Subcutaneous abdominal adipose tissue (tissue), 5 donors: ENCODE data around the gene GRID1.

Source experiments
- H3K27ac ChIP-seq: one replicate; pipeline ENCODE4 v1.7.0; 2013; ENCODE audit warnings: low read depth, mild to moderate bottlenecking, inconsistent platforms, low read length, moderate library complexity
- H3K27me3 ChIP-seq, 5 donors: one replicate each; pipeline ENCODE4 v1.7.0; 2013; ENCODE audit warnings: low read length in 5 of 5, inconsistent platforms in 1 of 5; ENCODE audit not compliant: control insufficient read depth in 5 of 5, insufficient read depth in 4 of 5
- H3K36me3 ChIP-seq, 5 donors: one replicate each; pipeline ENCODE4 v1.7.0; 2013; ENCODE audit warnings: low read length in 5 of 5; ENCODE audit not compliant: control insufficient read depth in 5 of 5, insufficient read depth in 5 of 5
- H3K4me1 ChIP-seq, 5 donors: one replicate each; pipeline ENCODE4 v1.7.0; 2013; ENCODE audit warnings: low read length in 5 of 5, mild to moderate bottlenecking in 3 of 5, moderate library complexity in 1 of 5; ENCODE audit not compliant: control insufficient read depth in 5 of 5, insufficient read depth in 5 of 5
- H3K4me3 ChIP-seq, 5 donors: one replicate each; pipeline ENCODE4 v1.7.0; 2013; ENCODE audit warnings: low read length in 5 of 5, low read depth in 1 of 5
- H3K9ac ChIP-seq, 5 donors: one replicate each; pipeline ENCODE4 v1.7.0; 2013; ENCODE audit warnings: low read length in 5 of 5, mild to moderate bottlenecking in 4 of 5, moderate library complexity in 3 of 5
- H3K9me3 ChIP-seq, 5 donors: one replicate each; pipeline ENCODE4 v1.7.0; 2013; ENCODE audit warnings: low read length in 5 of 5; ENCODE audit not compliant: control insufficient read depth in 5 of 5
- donor health status: healthy.
- donor health status: healthy.
- donor health status: healthy.
- donor health status: healthy.
- donor health status: healthy.

GRID1 gene

GRCh38 chr10:86022906-86023305, 343.7 kb downstream of the GRID1 start:
- Histone ChIP-seq H3K4me1 (no peaks in the 10 kb centered on the region), H3K4me3 (no peak overlapping the region), H3K27me3 (peaks cover 0 to 5% (median 0%) of the 10 kb centered on the region in 5 donors), H3K36me3 (no peaks in the 10 kb centered on the region), H3K9ac (no peak overlapping the region), H3K27ac (no peak overlapping the region), H3K9me3 (no peaks in the 10 kb centered on the region)

DNA sequence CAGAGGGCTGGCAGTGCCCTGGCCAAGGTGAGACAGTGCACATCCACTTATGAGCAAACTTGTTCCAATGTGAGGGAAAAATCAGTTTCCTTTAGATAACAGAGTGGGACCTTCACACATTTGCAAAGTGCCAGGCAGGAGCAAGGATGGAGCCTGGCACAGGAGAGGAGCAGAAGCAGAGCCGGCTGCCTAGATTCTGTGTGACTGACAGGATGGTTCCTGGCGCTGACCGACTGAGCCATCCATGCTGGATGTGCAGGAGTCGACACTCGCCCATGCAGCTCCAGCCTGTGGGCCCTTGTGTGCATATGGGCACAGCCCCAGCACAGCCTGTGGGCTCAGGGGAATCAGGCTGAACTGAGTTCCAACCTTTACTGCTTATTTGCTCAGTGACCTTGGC, 346.5 kb downstream of the GRID1 start:
- Histone ChIP-seq H3K9ac (no peak overlapping the region), H3K27me3 (peaks cover 0 to 4% (median 0%) of the 10 kb centered on the region in 5 donors), H3K9me3 (no peaks in the 10 kb centered on the region), H3K4me3 (no peak overlapping the region), H3K36me3 (no peaks in the 10 kb centered on the region), H3K27ac (no peak overlapping the region), H3K4me1 (no peaks in the 10 kb centered on the region)

GRCh38 chr10:86019141-86019540, 347.5 kb downstream of the GRID1 start:
- Histone ChIP-seq H3K9ac (no peak overlapping the region), H3K4me3 (no peak overlapping the region), H3K27me3 (peaks cover 0 to 4% (median 0%) of the 10 kb centered on the region in 5 donors), H3K36me3 (no peaks in the 10 kb centered on the region), H3K9me3 (no peaks in the 10 kb centered on the region), H3K4me1 (no peaks in the 10 kb centered on the region), H3K27ac (no peak overlapping the region)

DNA sequence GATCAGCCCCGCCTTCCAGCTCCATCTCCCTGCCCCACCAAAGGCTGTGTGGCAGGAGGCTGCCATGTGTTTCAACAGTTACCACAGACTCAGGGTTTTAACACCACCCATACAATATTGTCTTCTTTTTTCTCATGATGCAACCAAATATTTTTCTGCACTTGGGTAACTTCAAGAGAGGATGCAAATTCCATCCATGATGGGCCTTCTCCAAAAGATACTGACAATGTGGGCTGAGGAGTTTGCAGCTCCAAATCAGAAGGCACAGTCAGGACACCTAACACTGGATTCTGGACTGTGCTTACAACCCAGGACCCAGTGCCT, 347.9 kb downstream of the GRID1 start:
- no peaks in the 10 kb centered on the region for H3K4me1 ChIP-seq
- no peak overlapping the region for H3K9ac ChIP-seq

GRCh38 chr10:86017841-86018734, 348.5 kb downstream of the GRID1 start:
- no peaks in the 10 kb centered on the region for H3K9me3 ChIP-seq
- H3K27ac ChIP-seq = no peak overlapping the region
- H3K27me3 ChIP-seq = peaks cover 0 to 4% (median 0%) of the 10 kb centered on the region in 5 donors
- no peaks in the 10 kb centered on the region for H3K36me3 ChIP-seq
- no peaks in the 10 kb centered on the region for H3K4me1 ChIP-seq
- H3K4me3 ChIP-seq = no peak overlapping the region
- H3K9ac ChIP-seq = no peak overlapping the region

More for the DNA sequence above, 347.9 kb downstream of the GRID1 start:
- Histone ChIP-seq H3K4me3 (no peak overlapping the region), H3K27ac (no peak overlapping the region), H3K36me3 (no peaks in the 10 kb centered on the region), H3K9me3 (no peaks in the 10 kb centered on the region), H3K27me3 (peaks cover 0 to 4% (median 0%) of the 10 kb centered on the region in 5 donors)

- Histone ChIP-seq H3K9ac (no peak overlapping the region), H3K9me3 (no peaks in the 10 kb centered on the region), H3K4me3 (no peak overlapping the region), H3K27ac (no peak overlapping the region), H3K36me3 (no peaks in the 10 kb centered on the region), H3K4me1 (no peaks in the 10 kb centered on the region), H3K27me3 (peaks cover 0 to 4% (median 0%) of the 10 kb centered on the region in 5 donors)
These were observed 353.0 kb downstream of the GRID1 start for GRCh38 chr10:86013568-86013967.

DNA sequence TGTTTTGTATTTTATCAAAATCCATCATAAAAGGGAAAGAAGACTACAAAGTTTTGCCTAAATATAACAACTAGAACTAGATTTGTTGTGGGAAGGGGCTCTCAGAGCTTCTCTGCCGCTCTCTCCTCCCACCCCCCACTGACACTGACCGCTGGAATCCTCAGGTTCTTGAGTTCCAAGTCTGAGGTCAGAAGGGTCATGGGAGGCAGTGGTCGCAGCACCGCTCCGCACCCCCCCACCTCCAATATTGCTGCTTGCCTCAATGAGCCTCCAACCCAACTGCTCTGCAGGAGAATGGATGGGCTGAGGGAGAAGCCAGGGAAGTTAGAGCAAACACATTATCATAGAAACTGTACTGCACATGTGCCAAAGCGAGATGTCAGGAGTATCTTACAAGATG, 359.4 kb downstream of the GRID1 start:
- H3K9me3 ChIP-seq = no peaks in the 10 kb centered on the region
- H3K27me3 ChIP-seq = no peaks in the 10 kb centered on the region
- H3K9ac ChIP-seq = no peak overlapping the region
- H3K27ac ChIP-seq = no peak overlapping the region
- no peaks in the 10 kb centered on the region for H3K4me1 ChIP-seq
- H3K4me3 ChIP-seq = no peak overlapping the region
- H3K36me3 ChIP-seq = no peaks in the 10 kb centered on the region

GRCh38 chr10:86004337-86004736, 362.3 kb downstream of the GRID1 start:
- H3K27me3 ChIP-seq = no peaks in the 10 kb centered on the region
- H3K27ac ChIP-seq = no peak overlapping the region
- H3K4me1 ChIP-seq = no peaks in the 10 kb centered on the region
- no peak overlapping the region for H3K9ac ChIP-seq
- no peak overlapping the region for H3K4me3 ChIP-seq
- no peaks in the 10 kb centered on the region for H3K9me3 ChIP-seq
- H3K36me3 ChIP-seq = no peaks in the 10 kb centered on the region

DNA sequence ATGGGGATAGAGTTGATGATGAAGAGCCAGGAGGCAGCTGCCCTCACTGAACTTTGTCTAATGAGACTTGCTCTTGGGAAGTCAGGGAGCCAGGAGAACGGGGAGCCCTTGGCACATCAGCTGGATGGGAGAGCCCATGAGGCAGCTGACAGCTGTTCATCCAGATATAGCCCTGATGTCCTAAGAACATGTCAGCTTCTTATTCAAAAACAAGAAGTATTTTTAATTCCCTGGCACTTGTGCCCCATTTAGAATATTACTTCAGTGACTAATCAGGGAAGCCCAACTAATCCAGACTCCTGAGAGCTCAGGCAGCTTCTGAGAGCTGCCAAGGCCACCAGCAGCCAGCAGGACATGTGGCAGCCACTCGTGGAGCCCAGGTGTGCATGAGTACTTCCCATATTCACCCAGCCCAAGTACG, 363.4 kb downstream of the GRID1 start:
- Histone ChIP-seq H3K4me1 (no peaks in the 10 kb centered on the region), H3K27ac (no peak overlapping the region), H3K4me3 (no peak overlapping the region), H3K9ac (no peak overlapping the region), H3K9me3 (no peaks in the 10 kb centered on the region), H3K36me3 (no peaks in the 10 kb centered on the region), H3K27me3 (no peaks in the 10 kb centered on the region)

- no peak overlapping the region for H3K27ac ChIP-seq
- peaks cover 0 to 7% (median 0%) of the 10 kb centered on the region in 5 donors for H3K9me3 ChIP-seq
- no peaks in the 10 kb centered on the region for H3K36me3 ChIP-seq
- no peak overlapping the region for H3K4me3 ChIP-seq
- H3K27me3 ChIP-seq = no peaks in the 10 kb centered on the region
- H3K9ac ChIP-seq = no peak overlapping the region
- no peaks in the 10 kb centered on the region for H3K4me1 ChIP-seq
These were observed 365.1 kb downstream of the GRID1 start for GRCh38 chr10:86001521-86001920.
